ENCODE results near the gene NOTCH3.

NOTCH3 gene

DNA sequence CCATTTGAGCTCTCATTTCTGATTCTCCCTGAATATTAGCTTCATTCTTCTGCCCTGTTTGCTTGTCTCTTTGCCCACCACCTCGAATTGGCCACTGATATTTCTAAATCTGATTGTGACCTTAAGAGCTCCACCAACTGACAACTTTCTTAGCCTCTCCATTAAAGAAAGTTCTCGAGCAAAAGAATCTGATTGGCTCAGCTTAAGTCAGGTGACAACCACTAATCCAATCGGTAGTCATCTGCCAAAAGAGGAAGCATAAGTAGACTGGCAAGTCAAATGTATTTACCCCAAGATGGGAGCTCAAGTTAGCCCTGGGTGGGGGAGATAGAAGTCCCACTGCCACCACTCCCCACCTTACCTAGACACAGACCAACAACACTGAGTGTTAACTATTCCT is 41.5 kb downstream of the NOTCH3 start:
- DNase-seq (ENCODE audit: low spot score) = no peak

DNA sequence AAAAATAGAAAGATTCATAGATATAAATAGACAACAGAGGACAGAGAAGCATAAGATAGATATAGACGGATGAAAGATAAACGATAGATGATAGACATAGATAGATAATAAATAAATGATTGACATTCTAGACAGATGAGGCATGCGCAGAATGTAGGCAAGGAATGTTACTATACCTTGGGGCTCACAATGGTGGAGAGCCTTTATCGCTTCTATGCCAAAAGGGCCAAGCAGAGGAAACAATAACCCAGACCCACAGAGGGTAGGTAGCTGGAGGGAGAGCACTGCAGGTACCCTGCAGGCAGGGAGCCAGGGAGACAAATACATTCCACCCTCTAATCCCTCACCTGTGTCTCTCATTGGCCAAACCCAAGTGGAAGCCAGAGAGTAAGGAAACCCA is 44.4 kb downstream of the NOTCH3 start:
- no peak for DNase-seq (ENCODE audit: low spot score)

DNA sequence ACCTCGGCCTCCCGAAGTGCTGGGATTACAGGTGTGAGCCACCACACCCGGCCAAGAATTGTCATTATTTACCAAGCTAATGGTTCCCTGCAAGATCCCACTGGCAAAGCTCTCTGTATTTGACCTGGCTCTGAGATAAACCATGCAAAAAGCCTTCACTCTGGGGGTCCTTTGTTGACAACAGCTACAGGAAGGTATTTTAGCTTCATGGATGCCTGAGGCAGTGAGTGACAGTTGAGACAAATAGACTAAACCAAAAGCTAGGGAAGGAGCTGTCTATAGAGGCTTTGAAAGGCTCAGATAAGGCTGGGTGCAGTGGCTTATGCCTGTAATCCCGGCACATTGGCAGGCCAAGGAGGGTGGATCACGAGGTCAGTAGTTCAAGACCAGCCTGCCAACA is 45.5 kb downstream of the NOTCH3 start:
- no peak for DNase-seq (ENCODE audit: low spot score)

DNA sequence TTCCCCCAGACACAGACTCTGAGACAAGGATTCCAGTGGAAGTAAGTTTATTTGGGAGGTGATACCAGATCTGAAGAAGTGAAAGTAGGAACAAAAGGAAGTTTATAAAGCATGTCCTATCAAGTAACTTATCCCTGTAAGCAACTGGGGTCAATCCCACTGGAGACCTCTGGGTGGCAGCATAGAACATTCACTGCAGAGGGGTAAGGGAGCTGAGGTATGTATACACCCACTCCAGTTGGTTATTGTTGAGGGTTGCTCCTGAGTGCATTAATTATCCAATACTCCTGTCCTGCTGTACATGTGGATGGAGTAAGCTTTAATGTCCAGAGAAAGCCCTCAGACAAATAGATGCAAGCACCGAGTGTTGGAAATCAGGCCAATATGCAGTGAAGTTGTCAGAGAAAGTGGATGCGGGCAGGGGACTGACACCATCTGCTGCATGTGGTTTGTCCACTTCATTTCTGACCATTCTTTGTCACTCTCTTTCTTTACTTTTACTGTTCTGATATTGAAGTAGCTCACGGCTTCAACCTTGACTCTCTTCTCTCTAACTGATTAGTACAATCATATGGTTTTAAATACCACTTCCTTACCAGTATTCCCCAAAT is 46.7 kb downstream of the NOTCH3 start:
- peak; percentile 29 for DNase-seq (ENCODE audit: low spot score)

DNA sequence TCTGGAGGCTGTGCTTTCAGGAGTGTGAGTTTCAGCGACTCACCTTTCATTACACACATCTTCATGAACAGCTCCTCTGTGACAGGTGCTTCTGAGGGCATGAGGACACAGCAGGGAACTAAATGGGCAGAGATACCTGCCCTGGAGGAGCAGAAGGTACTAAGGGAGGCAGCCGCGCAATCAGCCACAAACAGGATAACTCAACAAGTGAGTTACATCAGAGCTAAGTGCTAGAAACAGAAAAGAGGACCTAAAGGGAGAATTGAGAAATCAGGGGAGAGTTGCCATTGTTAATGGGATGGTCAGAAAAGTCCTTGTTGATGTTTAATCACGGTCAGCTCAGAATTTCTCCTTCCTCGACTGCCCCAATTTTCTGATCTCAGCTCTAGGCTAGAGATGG is 51.1 kb downstream of the NOTCH3 start:
- no peak for DNase-seq (ENCODE audit: low spot score)

DNA sequence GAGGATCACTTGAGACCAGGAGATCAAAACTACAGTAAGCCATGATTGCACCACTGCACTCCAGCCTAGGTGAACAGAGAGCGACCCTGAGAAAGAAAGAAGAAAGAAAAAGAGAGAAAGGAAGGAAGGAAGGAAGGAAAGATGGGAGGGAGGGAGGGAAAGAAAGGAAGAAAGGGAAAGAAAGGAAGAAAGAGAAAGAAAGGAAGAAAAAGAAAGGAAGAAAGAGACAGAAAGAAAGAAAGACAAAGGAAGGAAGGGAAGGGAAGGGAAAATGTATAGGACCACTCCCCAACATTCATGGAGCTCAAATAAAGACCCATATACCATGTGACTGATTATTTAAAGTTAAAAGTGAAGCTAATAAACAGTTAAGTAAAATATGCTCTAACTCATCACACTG is 53.7 kb downstream of the NOTCH3 start:
- no peak for DNase-seq (ENCODE audit: low spot score)

DNA sequence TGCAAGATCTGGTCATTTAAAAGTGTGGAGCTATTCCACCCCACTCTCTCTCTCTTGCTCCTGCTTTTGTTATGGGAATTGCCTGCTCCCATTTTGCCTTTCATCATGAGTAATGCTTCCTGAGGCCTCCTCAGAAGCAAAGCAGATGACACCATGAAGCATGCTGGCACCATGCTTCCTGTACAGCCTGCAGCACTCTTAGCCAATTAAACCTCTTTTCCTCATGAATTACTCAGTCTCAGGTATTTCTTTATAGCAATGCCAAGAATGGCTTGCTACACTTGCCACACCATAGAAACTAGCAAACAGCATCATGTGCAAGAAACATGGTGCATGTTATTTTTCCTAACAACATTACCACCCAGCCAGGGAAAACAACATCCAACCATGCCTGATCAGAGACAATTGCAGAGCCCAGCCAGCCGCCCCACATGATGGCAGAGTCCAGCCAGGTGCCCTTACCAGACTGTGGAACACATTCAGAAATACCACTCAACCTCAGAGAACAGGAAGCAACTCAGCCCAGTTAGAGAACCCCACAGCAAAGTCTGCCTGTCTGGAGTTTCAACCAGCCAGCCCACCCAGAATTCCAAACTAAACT is 56.6 kb downstream of the NOTCH3 start:
- no peak for DNase-seq (ENCODE audit: low spot score)

DNA sequence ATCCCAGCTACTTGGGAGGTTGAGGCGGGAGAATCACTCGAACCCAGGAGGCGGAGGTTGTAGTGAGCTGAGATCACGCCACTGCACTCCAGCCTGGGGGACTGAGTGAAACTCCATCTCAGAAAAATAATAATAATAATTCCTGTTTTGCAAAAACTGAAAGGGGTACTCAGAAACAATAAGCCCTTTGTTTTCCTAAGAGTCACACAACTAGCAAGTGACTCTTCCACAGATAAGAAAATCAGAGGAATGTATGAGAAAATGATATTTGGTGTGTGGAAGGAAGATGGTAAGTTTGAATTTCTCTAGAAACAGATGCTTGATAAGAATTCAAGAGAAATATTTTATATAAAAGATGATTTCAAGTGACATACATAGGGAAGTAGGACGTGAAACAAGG is 58.5 kb downstream of the NOTCH3 start:
- no peak for DNase-seq (ENCODE audit: low spot score)

DNA sequence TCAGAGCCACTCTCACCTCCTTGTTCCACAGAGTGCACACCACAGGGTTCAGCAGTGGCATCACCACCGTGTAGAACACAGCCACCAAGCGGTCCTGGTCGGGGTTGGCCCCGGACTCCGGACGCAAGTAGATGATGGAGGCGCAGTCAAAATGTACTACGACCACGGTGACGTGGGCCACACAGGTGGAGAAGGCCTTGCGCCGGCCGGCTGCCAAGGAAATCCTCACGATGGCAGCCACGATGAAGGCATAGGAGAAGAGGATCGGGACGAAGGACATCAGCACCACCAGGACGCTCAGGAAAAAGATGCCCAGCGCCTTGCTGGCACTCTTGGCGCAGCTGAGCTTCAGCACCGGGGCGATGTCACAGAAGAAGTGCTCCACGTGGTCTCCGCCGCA is 59.7 kb downstream of the NOTCH3 start:
- no peak for DNase-seq (ENCODE audit: low spot score)

DNA sequence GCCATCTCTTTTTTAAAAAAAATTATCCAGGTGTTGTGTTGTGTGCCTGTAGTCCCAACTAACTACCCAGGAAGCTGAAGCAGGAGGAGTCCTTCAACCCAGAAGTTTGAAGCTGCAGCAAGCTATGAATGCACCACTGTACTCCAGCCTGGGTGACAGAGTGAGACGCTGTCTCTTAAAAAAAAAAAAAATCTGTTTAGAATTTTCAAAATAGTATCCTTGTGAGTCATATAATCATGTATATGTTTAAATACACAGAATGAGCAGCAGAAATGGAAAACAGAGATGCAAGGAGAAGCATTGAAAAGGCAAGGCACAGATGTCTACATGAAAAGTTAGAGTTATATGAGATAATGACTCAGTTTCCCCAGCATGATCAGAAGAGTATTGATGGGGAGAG is 62.4 kb downstream of the NOTCH3 start:
- no peak for DNase-seq (ENCODE audit: low spot score)

DNA sequence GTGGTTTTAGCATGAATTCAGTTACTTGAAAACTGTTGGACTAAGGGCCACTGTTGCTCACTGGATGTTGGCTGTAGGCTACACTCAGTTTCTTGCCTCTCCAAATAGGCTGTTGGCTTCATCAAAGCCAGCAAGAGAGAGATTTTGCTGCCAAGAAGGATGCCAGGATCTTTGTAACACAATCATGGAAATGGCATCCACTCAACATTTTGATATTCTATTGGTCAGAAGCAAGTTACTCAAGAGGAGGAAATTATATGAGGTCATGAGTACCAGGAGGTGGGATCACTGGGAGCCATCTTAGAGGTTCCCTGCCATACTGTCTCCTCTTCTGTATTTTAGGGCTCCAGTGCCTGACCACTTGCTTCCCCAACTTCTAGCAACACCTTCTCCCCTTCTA is 63.0 kb downstream of the NOTCH3 start:
- no peak for DNase-seq (ENCODE audit: low spot score)

DNA sequence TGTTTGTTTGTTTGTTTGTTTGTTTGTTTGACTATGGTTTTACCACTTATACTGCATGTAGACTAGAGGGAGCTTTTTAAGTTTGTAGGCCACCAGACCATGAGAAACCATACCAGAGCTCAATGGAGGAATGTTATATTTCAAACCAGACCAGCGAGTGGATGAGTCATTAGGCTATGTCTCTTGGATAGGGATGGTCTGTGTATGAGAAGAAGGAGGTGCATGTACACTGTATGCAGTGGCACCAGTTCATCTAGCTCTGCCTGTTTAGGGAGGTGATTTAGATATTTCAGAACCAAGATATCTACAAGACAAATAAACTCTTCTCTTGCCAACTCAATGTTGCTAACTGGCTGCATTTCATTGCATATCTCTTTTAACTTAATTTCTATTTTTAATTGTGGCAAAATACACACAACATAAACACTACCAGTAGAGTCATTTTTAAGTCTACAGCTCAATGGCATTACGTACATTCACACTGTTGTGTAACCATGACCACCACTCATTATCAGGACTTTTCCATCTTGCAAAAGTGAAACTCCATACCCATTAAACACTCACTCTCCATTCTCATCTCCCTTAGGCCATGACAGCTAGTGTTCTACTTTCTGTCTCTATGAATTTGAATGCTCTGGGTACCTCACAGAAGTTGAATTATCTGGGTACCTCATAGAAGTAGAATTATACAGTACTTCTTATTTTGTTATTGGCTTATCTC is 64.4 kb downstream of the NOTCH3 start:
- DNase-seq (ENCODE audit: low spot score) = no peak

DNA sequence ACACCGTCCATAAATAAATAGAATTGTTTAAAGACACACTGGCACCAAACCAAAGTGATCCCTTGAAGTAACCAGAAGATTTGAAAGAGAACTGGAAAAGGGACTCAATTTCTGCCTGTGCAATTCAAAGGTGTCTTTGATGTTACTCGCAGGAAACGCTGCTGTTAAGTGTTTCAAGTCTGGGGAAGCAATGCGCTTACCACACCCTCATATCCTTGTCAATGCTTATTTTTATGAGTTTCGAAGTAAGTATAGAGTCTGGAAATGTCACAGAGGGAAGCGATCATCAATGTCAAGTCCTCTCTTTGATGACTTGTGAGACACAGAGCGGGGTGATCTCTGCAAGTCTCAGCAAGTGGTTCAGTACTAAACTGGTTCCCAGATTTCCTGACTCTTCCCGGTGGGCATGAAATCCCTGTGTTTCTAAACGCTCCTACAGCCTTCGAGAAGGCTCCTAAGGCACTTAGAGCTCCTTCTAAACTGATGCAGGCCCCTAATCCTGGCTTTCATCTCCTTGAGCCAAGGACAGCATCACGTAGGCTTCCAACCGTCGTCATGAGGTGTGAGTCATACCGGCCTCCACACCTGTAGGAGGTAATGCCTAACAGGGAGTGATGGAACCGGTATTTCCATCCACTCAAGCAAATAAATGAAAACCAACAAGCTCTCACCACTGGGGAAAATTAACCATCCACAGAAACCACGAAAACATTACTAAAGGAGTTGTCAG is 70.8 kb downstream of the NOTCH3 start:
- DNase-seq (ENCODE audit: low spot score) = peak; percentile 32

DNA sequence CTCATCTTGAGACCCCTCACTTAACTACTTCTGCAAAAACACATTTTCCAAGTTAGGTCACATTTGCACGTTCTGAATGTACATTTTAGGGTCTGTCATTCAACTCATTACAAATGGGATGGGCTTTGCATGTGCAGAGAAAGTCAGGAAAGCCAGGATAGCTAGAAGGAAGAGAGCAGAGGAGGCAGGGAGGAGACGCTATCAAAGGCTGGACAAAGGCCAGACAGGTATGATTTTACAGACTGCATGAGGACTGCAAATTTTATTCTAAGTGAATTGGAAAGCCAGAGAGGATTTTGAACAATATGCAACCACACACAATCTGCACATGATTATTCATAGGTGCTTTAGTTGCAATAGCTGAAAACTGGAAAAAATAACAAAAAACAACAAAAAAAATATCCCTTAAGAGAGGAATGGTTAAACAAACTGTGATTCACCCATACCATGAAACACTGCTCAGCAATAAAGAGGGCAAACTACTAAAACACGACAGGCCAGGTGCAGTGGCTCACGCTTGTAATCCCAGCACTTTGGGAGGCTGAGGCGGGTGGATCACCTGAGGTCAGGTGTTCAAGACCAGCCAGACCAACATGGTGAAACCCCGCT is 72.5 kb downstream of the NOTCH3 start:
- DNase-seq (ENCODE audit: low spot score) = no peak

DNA sequence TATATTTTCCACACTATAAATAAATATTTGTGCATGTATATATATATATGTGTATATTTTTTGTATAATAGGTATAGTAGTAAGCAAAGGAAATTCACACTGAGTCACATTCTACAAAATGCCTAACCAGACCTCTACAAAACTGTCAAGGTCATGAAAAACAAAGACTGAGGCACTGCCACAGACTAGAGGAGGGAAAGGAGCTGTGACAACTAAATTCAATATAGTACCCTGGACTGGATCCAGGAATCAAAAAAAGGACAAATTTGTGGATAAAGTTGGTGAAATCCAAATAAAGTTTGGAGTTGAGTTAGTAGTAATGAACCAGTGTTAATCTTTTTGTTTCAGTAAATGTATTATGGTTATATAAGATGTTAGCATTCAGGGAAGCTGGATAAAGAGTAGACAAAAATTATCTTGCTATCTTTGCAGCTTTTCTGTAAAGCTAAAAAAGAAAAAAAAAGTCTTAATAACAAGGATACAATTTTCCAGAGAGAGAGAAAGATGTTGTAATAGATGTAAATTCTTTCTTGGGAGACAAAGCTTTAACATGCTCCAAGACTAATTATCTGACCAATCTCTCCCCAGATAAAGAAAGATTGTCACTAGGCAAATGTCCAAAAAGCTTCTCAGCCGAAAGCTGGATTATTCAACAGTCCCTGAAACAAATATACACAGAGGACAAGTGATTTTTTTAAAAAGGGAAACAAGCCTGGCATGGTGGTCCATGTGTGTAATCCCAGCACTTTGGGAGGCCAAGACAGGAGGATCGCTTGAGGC is 74.5 kb downstream of the NOTCH3 start:
- DNase-seq (ENCODE audit: low spot score) = no peak

DNA sequence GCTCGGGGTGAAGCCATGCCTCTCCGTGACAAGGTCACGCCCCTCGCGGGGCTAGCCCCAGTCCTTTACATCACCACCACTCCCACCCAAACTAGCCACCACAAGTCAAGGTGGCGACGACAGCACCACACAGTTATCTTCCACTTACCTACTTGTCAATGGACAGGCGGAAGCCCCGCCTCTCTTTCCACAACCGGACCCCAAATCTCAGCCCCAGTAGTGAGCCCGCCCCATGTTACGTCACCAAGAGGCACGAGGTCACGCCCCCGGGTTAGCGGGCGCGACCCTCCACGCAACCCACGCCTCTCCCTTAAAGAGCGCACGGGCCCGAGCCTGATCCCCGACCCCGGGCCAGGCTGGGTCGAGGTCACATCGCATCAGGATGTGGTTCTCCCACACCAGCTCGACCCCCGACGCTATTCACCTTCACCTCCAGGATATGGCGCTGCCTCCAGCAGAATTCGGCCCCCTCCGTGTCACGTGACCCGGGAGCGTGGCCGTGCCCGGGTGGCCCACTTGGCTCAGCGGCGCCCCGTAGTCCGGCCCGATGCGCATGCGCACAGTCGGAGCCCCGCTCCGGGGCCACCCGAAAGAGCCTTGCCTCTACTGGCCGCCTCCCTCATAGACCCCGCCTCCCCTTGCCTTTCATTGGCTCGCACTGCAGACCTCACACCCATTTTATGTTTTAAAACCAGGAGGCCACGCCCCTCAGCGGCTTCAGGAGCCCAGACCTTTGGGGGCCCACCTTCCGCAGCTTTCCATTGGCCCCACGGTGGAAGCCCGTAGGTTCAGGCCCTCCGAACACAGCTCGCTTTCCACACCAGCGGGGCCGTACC is 75.3 kb downstream of the NOTCH3 start:
- DNase-seq (ENCODE audit: low spot score) = peak; percentile 98

DNA sequence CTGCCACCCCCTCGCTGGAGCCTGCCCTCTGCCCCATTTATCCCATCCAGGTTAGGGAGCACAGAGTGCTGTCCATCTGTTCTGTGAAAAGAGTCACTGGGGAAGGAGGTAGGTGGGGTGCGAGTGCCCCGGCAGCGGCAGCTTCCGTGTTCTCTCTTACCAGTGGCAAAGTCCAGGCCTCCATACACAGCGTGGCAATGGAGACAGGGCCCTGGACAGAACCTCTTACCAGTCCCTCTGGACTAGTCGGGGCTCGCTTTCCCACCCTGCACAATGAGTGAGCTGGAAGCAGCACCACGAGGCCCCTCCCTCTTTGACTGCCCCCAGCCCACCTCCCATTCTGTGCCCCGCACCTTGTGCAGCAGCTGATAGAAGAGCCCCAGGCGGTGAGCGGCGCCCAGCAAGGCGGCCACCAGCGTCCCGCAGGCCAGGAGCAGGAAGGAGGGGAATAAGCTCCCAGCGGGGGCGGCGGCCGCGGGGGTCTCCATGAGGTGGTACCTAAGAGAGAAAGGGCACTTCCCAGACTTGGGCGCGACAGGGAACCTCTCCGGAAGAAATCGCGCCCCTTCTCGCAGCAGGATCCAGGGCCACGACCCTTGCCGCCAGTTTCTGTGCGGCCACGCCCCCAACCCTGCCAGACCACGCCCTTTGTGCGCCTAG is 76.1 kb downstream of the NOTCH3 start:
- DNase-seq (ENCODE audit: low spot score) = no peak

DNA sequence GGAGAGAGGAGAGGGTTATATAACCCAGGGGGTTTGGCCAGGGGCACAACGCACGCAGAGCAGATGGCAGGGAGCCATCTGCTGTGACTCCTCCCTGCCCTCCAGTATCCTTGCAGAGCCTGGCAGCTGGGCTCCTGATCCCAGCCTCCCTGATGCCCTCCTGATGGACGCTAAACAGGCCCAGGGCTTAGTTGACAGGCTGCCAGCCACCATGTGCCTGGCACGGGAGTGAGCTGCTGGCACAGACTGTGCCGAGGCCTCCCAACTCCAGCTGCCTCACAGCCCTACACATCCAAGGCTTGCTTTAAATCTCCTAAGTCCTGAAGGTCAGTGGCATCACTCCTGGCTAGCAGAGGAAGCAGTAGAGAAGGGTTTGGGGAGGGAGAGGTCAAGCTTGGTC is 76.9 kb downstream of the NOTCH3 start:
- no peak for DNase-seq (ENCODE audit: low spot score)

DNA sequence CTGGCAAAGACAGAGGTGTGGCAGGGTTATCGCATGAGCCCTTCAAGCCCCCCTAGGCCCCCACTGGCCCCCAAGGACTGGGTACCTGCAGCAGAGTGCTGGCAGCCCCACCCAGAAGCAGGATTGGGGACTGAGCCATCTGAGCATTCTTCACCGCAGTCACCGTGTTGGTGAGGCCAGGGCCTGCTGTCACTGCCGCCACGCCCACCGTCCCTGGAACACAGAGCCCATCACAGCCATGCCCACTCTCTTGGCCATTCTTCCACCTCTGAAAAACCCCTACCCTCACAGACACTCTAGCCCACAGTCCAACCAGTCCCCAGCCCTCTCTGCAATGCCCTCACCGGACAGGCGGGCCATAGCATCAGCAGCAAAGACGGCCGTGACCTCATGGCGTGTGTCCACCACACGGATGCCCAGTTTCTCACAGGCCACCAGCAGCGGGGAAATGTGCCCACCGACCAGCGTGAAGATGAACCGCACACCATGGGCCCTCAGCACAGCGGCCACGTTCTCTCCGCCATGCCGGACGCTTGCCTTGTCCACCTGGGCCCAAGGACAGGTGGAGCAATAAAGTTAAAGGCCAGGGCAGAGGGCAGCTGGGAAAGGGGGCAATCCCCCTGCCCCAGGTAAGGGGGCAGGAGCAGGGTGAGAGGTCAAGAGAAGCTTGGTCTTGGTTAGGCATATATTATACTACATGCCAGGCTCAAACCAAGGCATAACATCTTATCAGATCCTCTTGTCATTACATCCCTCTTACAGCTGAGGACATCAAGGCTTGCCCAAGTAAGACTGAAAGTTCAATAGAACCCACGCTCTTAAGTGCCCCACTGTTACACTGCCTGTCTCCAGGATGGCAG is 77.5 kb downstream of the NOTCH3 start:
- no peak for DNase-seq (ENCODE audit: low spot score)
